GM23338 (cell line): ENCODE results near the gene ROR1.

Experiments
- CREB1 ChIP-seq: fragments of 250-450 bp; sonication (Bioruptor Pico); IDR thresholded peaks from 2 replicates; pipeline ENCODE4 v1.5.0; 2020; ENCODE audit warnings: low read depth, mild to moderate bottlenecking, moderate library complexity
- CTCF ChIP-seq, 2 experiments: fragments of 200-600 bp in 1 of 2; sonication (generic) in 1 of 2; conservative IDR thresholded peaks; 2 replicates each; pipeline versions ENCODE4 v1.5.1 to v1.6.1; 2016 to 2017; ENCODE audit warnings: antibody characterized with exemption in 2 of 2, low read depth in 2 of 2, mild to moderate bottlenecking in 2 of 2, moderate library complexity in 1 of 2
- ETS1 ChIP-seq: IDR thresholded peaks from 2 replicates; pipeline ENCODE4 v1.6.1; 2016; ENCODE audit warnings: antibody characterized with exemption
- EZH2 ChIP-seq: fragments of 200-600 bp; sonication (generic); IDR thresholded peaks from one replicate; pipeline ENCODE4 v1.8.0; 2017; ENCODE audit warnings: antibody characterized with exemption, mild to moderate bottlenecking, low read depth; ENCODE audit not compliant: unreplicated experiment
- EZH2phosphoT487 ChIP-seq: fragments of 200-600 bp; sonication (generic); IDR thresholded peaks from one replicate; pipeline ENCODE4 v1.8.1; 2018; ENCODE audit warnings: antibody characterized with exemption; ENCODE audit not compliant: unreplicated experiment
- NANOG ChIP-seq: IDR thresholded peaks from 2 replicates; pipeline ENCODE4 v1.6.1; 2016; ENCODE audit warnings: antibody characterized with exemption, borderline replicate concordance
- POLR2AphosphoS5 ChIP-seq: IDR thresholded peaks from 2 replicates; pipeline ENCODE4 v1.6.1; 2016; ENCODE audit warnings: antibody characterized with exemption, low read depth
- REST ChIP-seq: IDR thresholded peaks from one replicate; pipeline ENCODE4 v1.6.1; 2018; ENCODE audit warnings: antibody characterized with exemption; ENCODE audit not compliant: unreplicated experiment

GRCh38 chr1:64043976-64044375 is 270.2 kb downstream of the ROR1 start:
- no peak for TF ChIP-seq NANOG
- no peak for TF ChIP-seq CREB1 (CRISPR knock-in tag)
- TF ChIP-seq CTCF (conservative IDR thresholded peaks at IDR 0.05; ENCODE audit: low read depth in 2 of 2), result no peak
- TF ChIP-seq POLR2AphosphoS5, result no peak
- TF ChIP-seq EZH2phosphoT487, result no peak
- no peak for TF ChIP-seq REST
- TF ChIP-seq EZH2, result no peak
- TF ChIP-seq ETS1, result no peak
